Urinary bladder (tissue), 4 donors: ENCODE data around the gene MRPS23. TPM values are rescaled to one million over a fixed set of nuclear protein-coding genes. Genes with fewer than 3 reads are reported as not detected.

ENCODE experiments used
- DNase-seq: peaks from one replicate; pipeline ENCODE4 v3.0.0-alpha.2; 2015; ENCODE audit errors: extremely low spot score
- H3K27ac ChIP-seq: one replicate; pipeline ENCODE4 v1.5.1; 2013; ENCODE audit warnings: low read depth, mild to moderate bottlenecking, moderate library complexity
- H3K36me3 ChIP-seq: one replicate; pipeline ENCODE4 v1.6.1; 2013; ENCODE audit warnings: mild to moderate bottlenecking, moderate library complexity; ENCODE audit not compliant: insufficient read depth
- H3K4me1 ChIP-seq: one replicate; pipeline ENCODE4 v1.6.1; 2013; ENCODE audit warnings: mild to moderate bottlenecking, moderate library complexity; ENCODE audit not compliant: insufficient read depth
- H3K4me3 ChIP-seq: one replicate; pipeline ENCODE4 v1.5.1; 2013; ENCODE audit warnings: low read depth, low read length
- WGBS: extraction: QIAGEN DNeasy Blood & Tissue Kit; methylation state at CpG from one replicate; pipeline ENCODE4 v1.1.7; 2013; 5-methylcytosine and 5-hydroxymethylcytosine counted together
- polyA plus RNA-seq: library from polyadenylated mRNA; stranded (reverse); fragments of 200-250 nt; gene quantifications from one replicate; pipeline ENCODE4 v1.2.3, GENCODE V29; 2013
- small RNA-seq: library from RNA; depleted of rRNA; stranded (forward); fragments of <200 nt; gene quantifications from one replicate; pipeline ENCODE3, GENCODE V24; 2014
- total RNA-seq: library from RNA; depleted of rRNA; stranded (reverse); fragments of >200 nt; gene quantifications from one replicate; pipeline ENCODE4 v1.2.3, GENCODE V29; 2014
- donor health status: healthy with polysubstance abuse.
- donor health status: healthy.

The MRPS23 gene
- total and polyA plus RNA-seq, 2 donors = 17.3 to 41.2 TPM

- DNase-seq = no peak
- Histone ChIP-seq H3K36me3 (no peaks in the 10 kb centered on the region), H3K27ac (no peak overlapping the region), H3K4me1 (no peaks in the 10 kb centered on the region), H3K4me3 (no peak overlapping the region)
- 94% methylated on average over 3 of the region's 3 CpGs for WGBS
Measured at GRCh38 chr17:57801044-57801711, 48.7 kb downstream of the MRPS23 start.

GRCh38 chr17:57794841-57795240, 55.0 kb downstream of the MRPS23 start:
- Histone ChIP-seq H3K4me1 (no peaks in the 10 kb centered on the region), H3K36me3 (no peaks in the 10 kb centered on the region), H3K27ac (no peak overlapping the region), H3K4me3 (no peak overlapping the region)
- WGBS = 57% methylated on average over 2 of the region's 2 CpGs
- DNase-seq = no peak

GRCh38 chr17:57788725-57789124, 61.1 kb downstream of the MRPS23 start:
- no peak overlapping the region for H3K27ac ChIP-seq
- WGBS = 53% methylated on average over 4 of the region's 4 CpGs

GRCh38 chr17:57785022-57785421, 64.8 kb downstream of the MRPS23 start:
- Histone ChIP-seq H3K4me1 (no peaks in the 10 kb centered on the region), H3K4me3 (no peak overlapping the region), H3K36me3 (no peaks in the 10 kb centered on the region), H3K27ac (no peak overlapping the region)
- DNase-seq = peak; percentile 25
- WGBS = 51% methylated on average over 7 of the region's 7 CpGs

More at GRCh38 chr17:57788725-57789124, 61.1 kb downstream of the MRPS23 start:
- H3K36me3 ChIP-seq = no peaks in the 10 kb centered on the region
- no peak overlapping the region for H3K4me3 ChIP-seq
- DNase-seq = no peak
- H3K4me1 ChIP-seq = no peaks in the 10 kb centered on the region

Small RNA genes within 50 kb of the gene (small RNA-seq; reads per million reads assigned to genes)
- gene RN7SKP94 = 0.12 reads per million

Other genes with a start within 250 kb of the MRPS23 start
- not detected for gene CCDC182, start 104.7 kb downstream of the MRPS23 start, total RNA-seq
- not detected for gene CCDC182, start 104.7 kb downstream of the MRPS23 start, polyA plus RNA-seq
- 14.9 TPM for gene CUEDC1, start 105.4 kb upstream of the MRPS23 start, total RNA-seq
- 57.1 TPM for gene CUEDC1, start 105.4 kb upstream of the MRPS23 start, polyA plus RNA-seq
- 84.5 TPM for gene VEZF1, start 138.2 kb upstream of the MRPS23 start, total RNA-seq
- 58.7 TPM for gene VEZF1, start 138.2 kb upstream of the MRPS23 start, polyA plus RNA-seq
- 317 TPM for gene SRSF1, start 157.2 kb upstream of the MRPS23 start, total RNA-seq
- gene SRSF1, start 157.2 kb upstream of the MRPS23 start, polyA plus RNA-seq = 122 TPM
- gene DYNLL2, start 233.4 kb upstream of the MRPS23 start, total RNA-seq = 16.8 TPM
- gene DYNLL2, start 233.4 kb upstream of the MRPS23 start, polyA plus RNA-seq = 38.5 TPM